Glutamatergic neuron (in vitro differentiated cells): ENCODE results near the gene LTK. TPM values are rescaled to one million over a fixed set of nuclear protein-coding genes. Genes with fewer than 3 reads are reported as not detected.
A peak's percentile ranks its signal among the peaks of the same experiment; 100 is the strongest.

Source experiments
- DNase-seq: peaks from one replicate; pipeline ENCODE4 v3.0.0; 2022
- H3K27ac Mint-ChIP-seq: one replicate; pipeline ENCODE4 v1.8.0; 2020; ENCODE audit warnings: mild to moderate bottlenecking, mixed read lengths, inconsistent platforms; ENCODE audit not compliant: unreplicated experiment
- H3K27me3 Mint-ChIP-seq: one replicate; pipeline ENCODE4 v1.8.0; 2020; ENCODE audit warnings: mild to moderate bottlenecking, moderate library complexity, mixed read lengths, inconsistent platforms; ENCODE audit not compliant: unreplicated experiment
- H3K36me3 Mint-ChIP-seq: one replicate; pipeline ENCODE4 v1.8.0; 2020; ENCODE audit warnings: mild to moderate bottlenecking, mixed read lengths, inconsistent platforms; ENCODE audit not compliant: unreplicated experiment
- H3K4me1 Mint-ChIP-seq: one replicate; pipeline ENCODE4 v1.8.0; 2020; ENCODE audit warnings: mild to moderate bottlenecking, low read depth, mixed read lengths, inconsistent platforms; ENCODE audit not compliant: unreplicated experiment
- H3K4me3 Mint-ChIP-seq: one replicate; pipeline ENCODE4 v1.8.0; 2020; ENCODE audit warnings: mild to moderate bottlenecking, mixed read lengths, inconsistent platforms; ENCODE audit not compliant: unreplicated experiment
- H3K9me3 Mint-ChIP-seq: one replicate; pipeline ENCODE4 v1.8.0; 2020; ENCODE audit warnings: mild to moderate bottlenecking, moderate library complexity, mixed read lengths, inconsistent platforms; ENCODE audit not compliant: unreplicated experiment
- CTCF ChIP-seq: fragments of 200-600 bp; sonication (generic); IDR thresholded peaks from one replicate; pipeline ENCODE4 v1.5.0; 2021; ENCODE audit not compliant: partially characterized antibody, unreplicated experiment
- long read RNA-seq: library from polyadenylated mRNA; unstranded; transcript quantifications from one replicate; pipeline ENCODE4 v2.0.0, GENCODE V29; 2020; ENCODE audit not compliant: unreplicated experiment
- total RNA-seq: library from RNA; stranded (reverse); fragmentation: NEBNext Ultra II Directional; extraction: Animal tissue kit (Norgen Biotek cat#: 25700); gene quantifications from one replicate; pipeline ENCODE4 v1.2.1, GENCODE V29; 2021; ENCODE audit not compliant: unreplicated experiment

Gene LTK
- 3.2 TPM for total RNA-seq
- long read RNA-seq, result 0 reads

- H3K27ac Mint-ChIP-seq, result no peak within 1 kb of the TSS
- peak within 1 kb of the TSS; percentile 87 for H3K4me3 Mint-ChIP-seq
- peak; percentile 58 for DNase-seq
- H3K36me3 Mint-ChIP-seq, result no peaks in the 10 kb centered on the region
- H3K9me3 Mint-ChIP-seq, result peaks cover 2% of the 10 kb centered on the region
- H3K27me3 Mint-ChIP-seq, result peaks cover 20% of the 10 kb centered on the region
- TF ChIP-seq CTCF, result no peak
- H3K4me1 Mint-ChIP-seq, result no peaks in the 10 kb centered on the region
Observed at GRCh38 chr15:41513506-41514227, at the start of gene LTK. LTK (minus strand) TSS chr15:41513827; CDS start chr15:41513709, 118 bp downstream.

GRCh38 chr15:41562784-41563198, 49.2 kb upstream of the LTK start:
- H3K27me3 Mint-ChIP-seq, result peaks cover 14% of the 10 kb centered on the region
- H3K36me3 Mint-ChIP-seq, result no peaks in the 10 kb centered on the region
- TF ChIP-seq CTCF, result no peak
- H3K4me1 Mint-ChIP-seq, result peaks cover 28% of the 10 kb centered on the region
- no peak overlapping the region for H3K27ac Mint-ChIP-seq
- DNase-seq, result no peak
- H3K4me3 Mint-ChIP-seq, result no peak overlapping the region
- peaks cover 6% of the 10 kb centered on the region for H3K9me3 Mint-ChIP-seq

- Mint-ChIP-seq H3K9me3 (peaks cover 6% of the 10 kb centered on the region), H3K36me3 (no peaks in the 10 kb centered on the region), H3K4me1 (peaks cover 28% of the 10 kb centered on the region), H3K4me3 (peak overlapping the region; percentile 25), H3K27me3 (peaks cover 14% of the 10 kb centered on the region), H3K27ac (no peak overlapping the region)
- no peak for TF ChIP-seq CTCF
- no peak for DNase-seq
Observed at GRCh38 chr15:41562244-41562643, 48.6 kb upstream of the LTK start.

- Mint-ChIP-seq H3K27ac (no peak overlapping the region), H3K9me3 (peaks cover 6% of the 10 kb centered on the region), H3K4me3 (no peak overlapping the region), H3K4me1 (peaks cover 28% of the 10 kb centered on the region), H3K36me3 (no peaks in the 10 kb centered on the region), H3K27me3 (peaks cover 14% of the 10 kb centered on the region)
- TF ChIP-seq CTCF, result no peak
- peak; percentile 61 for DNase-seq
Observed at GRCh38 chr15:41561777-41562145, 48.1 kb upstream of the LTK start.

GRCh38 chr15:41561104-41561776, 47.6 kb upstream of the LTK start:
- H3K9me3 Mint-ChIP-seq, result peaks cover 6% of the 10 kb centered on the region
- H3K36me3 Mint-ChIP-seq, result no peaks in the 10 kb centered on the region
- H3K4me1 Mint-ChIP-seq, result peaks cover 24% of the 10 kb centered on the region
- no peak for TF ChIP-seq CTCF
- H3K4me3 Mint-ChIP-seq, result no peak overlapping the region
- H3K27ac Mint-ChIP-seq, result no peak overlapping the region
- no peak for DNase-seq
- H3K27me3 Mint-ChIP-seq, result peaks cover 14% of the 10 kb centered on the region
